Endodermal cell (in vitro differentiated cells): ENCODE measurements around the gene KIAA0040. TPM values are rescaled to one million over a fixed set of nuclear protein-coding genes. Genes with fewer than 3 reads are reported as not detected.

Experiments
- DNase-seq: peaks from one replicate; pipeline ENCODE4 v3.0.0-alpha.2; 2017
- H3K27ac ChIP-seq: 2 replicates; pipeline ENCODE4 v1.5.1; 2013; ENCODE audit warnings: mild to moderate bottlenecking, low read depth, low read length, moderate library complexity
- H3K27me3 ChIP-seq: 2 replicates; pipeline ENCODE4 v1.6.1; 2013; ENCODE audit warnings: mild to moderate bottlenecking, low read length, moderate library complexity; ENCODE audit not compliant: insufficient read depth, control insufficient read depth, poor library complexity, severe bottlenecking
- H3K36me3 ChIP-seq: 2 replicates; pipeline ENCODE4 v1.7.0; 2013; ENCODE audit warnings: mild to moderate bottlenecking, low read length, moderate library complexity; ENCODE audit not compliant: control insufficient read depth, insufficient read depth
- H3K4me1 ChIP-seq: one replicate; pipeline ENCODE4 v1.7.0; 2013; ENCODE audit warnings: low read length; ENCODE audit not compliant: control insufficient read depth, insufficient read depth
- H3K4me3 ChIP-seq: 2 replicates; pipeline ENCODE4 v1.5.1; 2013; ENCODE audit warnings: mild to moderate bottlenecking, low read length, moderate library complexity
- H3K9ac ChIP-seq: 2 replicates; pipeline ENCODE4 v1.6.1; 2013; ENCODE audit warnings: mild to moderate bottlenecking, low read length, moderate library complexity; ENCODE audit not compliant: poor library complexity, severe bottlenecking; ENCODE audit errors: extremely low read depth
- H3K9me3 ChIP-seq: 2 replicates; pipeline ENCODE4 v1.6.1; 2013; ENCODE audit warnings: mild to moderate bottlenecking, low read length, moderate library complexity; ENCODE audit not compliant: control insufficient read depth
- H3K27ac Mint-ChIP-seq: 2 replicates; pipeline ENCODE4 v1.8.0; 2020; ENCODE audit warnings: mixed read lengths
- H3K27me3 Mint-ChIP-seq: 2 replicates; pipeline ENCODE4 v1.8.0; 2021; ENCODE audit warnings: mild to moderate bottlenecking, mixed read lengths; ENCODE audit not compliant: insufficient read depth
- H3K36me3 Mint-ChIP-seq: 2 replicates; pipeline ENCODE4 v1.8.0; 2020; ENCODE audit warnings: low read depth, mixed read lengths
- H3K4me1 Mint-ChIP-seq: 2 replicates; pipeline ENCODE4 v1.8.0; 2020; ENCODE audit warnings: mixed read lengths
- H3K4me3 Mint-ChIP-seq: 2 replicates; pipeline ENCODE4 v1.8.0; 2020; ENCODE audit warnings: mild to moderate bottlenecking, moderate library complexity, mixed read lengths
- H3K9me3 Mint-ChIP-seq: 2 replicates; pipeline ENCODE4 v1.8.0; 2020; ENCODE audit warnings: mild to moderate bottlenecking, mixed read lengths
- CTCF ChIP-seq: fragments of 200-600 bp; sonication (generic); conservative IDR thresholded peaks from 2 replicates; pipeline ENCODE4 v1.5.0; 2021; ENCODE audit warnings: antibody characterized with exemption, mild to moderate bottlenecking
- WGBS, 2 experiments: methylation state at CpG; one replicate each; pipeline versions ENCODE4 v1.1.5 to v1.1.7; 2013; ENCODE audit warnings: missing lambda C conversion rate in 2 of 2, mixed read lengths in 1 of 2; ENCODE audit not compliant: insufficient coverage in 1 of 2, insufficient read length in 1 of 2; 5-methylcytosine and 5-hydroxymethylcytosine counted together
- total RNA-seq, 2 donors: library from RNA; stranded (reverse); fragmentation: NEBNext Ultra II Directional in 1 of 2; extraction: Animal tissue kit (Norgen Biotek cat#: 25700) in 1 of 2; gene quantifications; 2 replicates in 1 of 2; 3 replicates in 1 of 2; pipeline ENCODE4 v1.2.1, GENCODE V29; 2021

The KIAA0040 gene
- total RNA-seq, 2 donors from 2014 or later, result 9.2 to 12.9 TPM

GRCh38 chr1:175172503-175172902, 20.1 kb downstream of the KIAA0040 start:
- no peak for TF ChIP-seq CTCF
- Histone ChIP-seq H3K9ac (no peak overlapping the region), H3K27me3 (no peaks in the 10 kb centered on the region), H3K27ac (no peak overlapping the region), H3K36me3 (peaks cover 10% of the 10 kb centered on the region), H3K4me1 (peaks cover 9% of the 10 kb centered on the region), H3K4me3 (no peak overlapping the region), H3K9me3 (no peaks in the 10 kb centered on the region)
- Mint-ChIP-seq H3K36me3 (peaks cover 10% of the 10 kb centered on the region), H3K27ac (no peak overlapping the region), H3K4me1 (peaks cover 33% of the 10 kb centered on the region), H3K9me3 (no peaks in the 10 kb centered on the region), H3K4me3 (no peak overlapping the region), H3K27me3 (no peaks in the 10 kb centered on the region)
- DNase-seq, result no peak
- WGBS, 2 experiments, result 95 to 100% methylated on average over 1 to 3 of the region's 3 CpGs

- H3K27me3 Mint-ChIP-seq, result no peaks in the 10 kb centered on the region
- WGBS, 2 experiments, result 87 to 92% methylated on average over 3 to 9 of the region's 9 CpGs
- H3K4me1 ChIP-seq, result peaks cover 9% of the 10 kb centered on the region
- no peak for TF ChIP-seq CTCF
- no peaks in the 10 kb centered on the region for H3K9me3 ChIP-seq
- no peak overlapping the region for H3K9ac ChIP-seq
- H3K4me1 Mint-ChIP-seq, result peaks cover 33% of the 10 kb centered on the region
- H3K27me3 ChIP-seq, result no peaks in the 10 kb centered on the region
- H3K27ac Mint-ChIP-seq, result no peak overlapping the region
- no peaks in the 10 kb centered on the region for H3K9me3 Mint-ChIP-seq
- DNase-seq, result no peak
- peaks cover 9% of the 10 kb centered on the region for H3K36me3 ChIP-seq
- H3K4me3 Mint-ChIP-seq, result no peak overlapping the region
- no peak overlapping the region for H3K27ac ChIP-seq
- peaks cover 7% of the 10 kb centered on the region for H3K36me3 Mint-ChIP-seq
- H3K4me3 ChIP-seq, result peak overlapping the region; percentile 19
Observed at GRCh38 chr1:175171036-175171913, 21.3 kb downstream of the KIAA0040 start.

DNA sequence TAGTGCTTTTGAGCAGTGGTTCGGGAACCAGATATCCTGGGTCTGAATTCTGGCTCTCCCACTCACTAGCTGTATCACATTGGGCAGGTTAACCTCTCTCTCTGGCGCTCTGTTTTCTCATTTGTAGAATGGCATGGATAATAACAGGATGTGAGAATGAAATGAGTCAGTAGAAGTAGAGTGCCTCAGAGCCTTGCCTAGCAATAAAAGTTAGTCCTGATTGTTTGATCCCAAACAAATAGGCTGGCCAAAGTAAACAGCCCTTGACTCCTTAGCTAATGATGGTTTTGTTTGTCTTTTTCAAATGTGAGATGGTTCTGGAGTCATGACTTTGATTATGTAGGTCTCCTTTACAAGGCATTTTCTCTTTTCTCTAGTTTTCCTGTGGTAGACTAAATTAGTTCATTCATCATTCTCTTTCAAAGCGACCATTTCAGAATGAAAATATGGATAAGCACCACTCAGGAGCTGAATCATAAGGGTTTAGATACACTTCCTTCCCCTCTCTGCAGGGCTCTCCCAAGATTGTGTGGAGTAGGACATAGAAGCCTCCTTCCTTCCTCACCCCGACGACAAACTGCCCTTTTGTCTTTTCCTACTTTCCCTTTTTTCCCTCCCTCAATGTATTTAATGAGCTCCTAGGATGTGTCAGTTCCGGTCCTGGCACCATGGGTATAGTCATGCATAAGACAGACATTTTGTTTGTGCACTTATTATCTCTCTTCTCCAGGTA, 23.1 kb downstream of the KIAA0040 start:
- Mint-ChIP-seq H3K4me1 (peaks cover 33% of the 10 kb centered on the region), H3K36me3 (peaks cover 10% of the 10 kb centered on the region), H3K27ac (no peak overlapping the region), H3K27me3 (no peaks in the 10 kb centered on the region), H3K9me3 (no peaks in the 10 kb centered on the region), H3K4me3 (no peak overlapping the region)
- Histone ChIP-seq H3K4me3 (no peak overlapping the region), H3K27me3 (no peaks in the 10 kb centered on the region), H3K36me3 (peaks cover 16% of the 10 kb centered on the region), H3K9me3 (no peaks in the 10 kb centered on the region), H3K9ac (no peak overlapping the region), H3K27ac (no peak overlapping the region), H3K4me1 (peaks cover 9% of the 10 kb centered on the region)
- TF ChIP-seq CTCF, result no peak
- DNase-seq, result no peak
- WGBS, 2 experiments, result 86 to 95% methylated on average over 3 to 6 of the region's 6 CpGs
